OCI-LY1 (cell line): ENCODE results near the gene C6orf141.

Source experiments
- CTCF ChIP-seq: fragments of 200-600 bp; sonication (generic), shearing (Covaris generic); IDR thresholded peaks from 2 replicates; pipeline ENCODE4 v1.5.1; 2017; ENCODE audit warnings: mild to moderate bottlenecking, antibody characterized with exemption, low read length, moderate library complexity, mixed read lengths
- EZH2 ChIP-seq: fragments of 200-600 bp; sonication (generic), shearing (Covaris generic); IDR thresholded peaks from 2 replicates; pipeline ENCODE4 v1.8.0; 2017; ENCODE audit warnings: borderline replicate concordance, mixed run types, mild to moderate bottlenecking, antibody characterized with exemption, low read length, moderate library complexity, mixed read lengths

GRCh38 chr6:49516147-49516505 is 34.3 kb upstream of the C6orf141 start:
- no peak for TF ChIP-seq CTCF
- no peak for TF ChIP-seq EZH2
